Measurements from ENCODE around the gene BBS12.

Gene BBS12

GRCh38 chr4:122762966-122763716, 30.6 kb downstream of the BBS12 start:
- H3K9me3 ChIP-seq (ENCODE audit: control insufficient read depth, low read length), result no peaks in the 10 kb centered on the region
- 86 to 89% methylated on average over 14 of the region's 14 CpGs for WGBS, 2 experiments
- H3K4me3 ChIP-seq (ENCODE audit: insufficient read depth, low read depth, low read length), result no peak overlapping the region
- H3K27me3 ChIP-seq (ENCODE audit: control insufficient read depth, insufficient read depth, low read length, poor library complexity, severe bottlenecking), result no peaks in the 10 kb centered on the region
- H3K27ac ChIP-seq (ENCODE audit: insufficient read depth, low read depth, low read length, poor library complexity, severe bottlenecking), result no peak overlapping the region
- H3K4me1 ChIP-seq (ENCODE audit: control insufficient read depth, insufficient read depth, low read length), result peaks cover 5% of the 10 kb centered on the region
- H3K36me3 ChIP-seq (ENCODE audit: control insufficient read depth, insufficient read depth, low read length), result no peaks in the 10 kb centered on the region

GRCh38 chr4:122764071-122764820, 31.7 kb downstream of the BBS12 start:
- Histone ChIP-seq H3K27ac (ENCODE audit: insufficient read depth, low read depth, low read length, poor library complexity, severe bottlenecking) (no peak overlapping the region), H3K4me1 (ENCODE audit: control insufficient read depth, insufficient read depth, low read length) (peaks cover 5% of the 10 kb centered on the region), H3K27me3 (ENCODE audit: control insufficient read depth, insufficient read depth, low read length, poor library complexity, severe bottlenecking) (no peaks in the 10 kb centered on the region), H3K36me3 (ENCODE audit: control insufficient read depth, insufficient read depth, low read length) (no peaks in the 10 kb centered on the region), H3K4me3 (ENCODE audit: insufficient read depth, low read depth, low read length) (no peak overlapping the region), H3K9me3 (ENCODE audit: control insufficient read depth, low read length) (no peaks in the 10 kb centered on the region)
- WGBS, 2 experiments, result 97 to 99% methylated on average over 3 to 5 of the region's 5 CpGs

- no peaks in the 10 kb centered on the region for H3K27me3 ChIP-seq (ENCODE audit: control insufficient read depth, insufficient read depth, low read length, poor library complexity, severe bottlenecking)
- no peak overlapping the region for H3K4me3 ChIP-seq (ENCODE audit: insufficient read depth, low read depth, low read length)
- peaks cover 5% of the 10 kb centered on the region for H3K4me1 ChIP-seq (ENCODE audit: control insufficient read depth, insufficient read depth, low read length)
- H3K36me3 ChIP-seq (ENCODE audit: control insufficient read depth, insufficient read depth, low read length), result no peaks in the 10 kb centered on the region
- H3K9me3 ChIP-seq (ENCODE audit: control insufficient read depth, low read length), result no peaks in the 10 kb centered on the region
- WGBS, 2 experiments, result 86 to 100% methylated on average over 1 of the region's 1 CpG
- H3K27ac ChIP-seq (ENCODE audit: insufficient read depth, low read depth, low read length, poor library complexity, severe bottlenecking), result no peak overlapping the region
These were observed 32.3 kb downstream of the BBS12 start for GRCh38 chr4:122764821-122765215.

- no peaks in the 10 kb centered on the region for H3K9me3 ChIP-seq (ENCODE audit: control insufficient read depth, low read length)
- no peaks in the 10 kb centered on the region for H3K36me3 ChIP-seq (ENCODE audit: control insufficient read depth, insufficient read depth, low read length)
- peaks cover 5% of the 10 kb centered on the region for H3K4me1 ChIP-seq (ENCODE audit: control insufficient read depth, insufficient read depth, low read length)
- 89 to 95% methylated on average over 6 of the region's 7 CpGs for WGBS, 2 experiments
- H3K27me3 ChIP-seq (ENCODE audit: control insufficient read depth, insufficient read depth, low read length, poor library complexity, severe bottlenecking), result no peaks in the 10 kb centered on the region
- H3K4me3 ChIP-seq (ENCODE audit: insufficient read depth, low read depth, low read length), result no peak overlapping the region
- no peak overlapping the region for H3K27ac ChIP-seq (ENCODE audit: insufficient read depth, low read depth, low read length, poor library complexity, severe bottlenecking)
These were observed 33.3 kb downstream of the BBS12 start for GRCh38 chr4:122765692-122766352.

- Histone ChIP-seq H3K36me3 (ENCODE audit: control insufficient read depth, insufficient read depth, low read length) (no peaks in the 10 kb centered on the region), H3K4me1 (ENCODE audit: control insufficient read depth, insufficient read depth, low read length) (peaks cover 5% of the 10 kb centered on the region), H3K27ac (ENCODE audit: insufficient read depth, low read depth, low read length, poor library complexity, severe bottlenecking) (no peak overlapping the region), H3K4me3 (ENCODE audit: insufficient read depth, low read depth, low read length) (no peak overlapping the region), H3K9me3 (ENCODE audit: control insufficient read depth, low read length) (no peaks in the 10 kb centered on the region), H3K27me3 (ENCODE audit: control insufficient read depth, insufficient read depth, low read length, poor library complexity, severe bottlenecking) (no peaks in the 10 kb centered on the region)
- 91 to 100% methylated on average over 3 of the region's 3 CpGs for WGBS, 2 experiments
These were observed 33.8 kb downstream of the BBS12 start for GRCh38 chr4:122766353-122766705.

- no peak overlapping the region for H3K4me3 ChIP-seq (ENCODE audit: insufficient read depth, low read depth, low read length)
- no peaks in the 10 kb centered on the region for H3K27me3 ChIP-seq (ENCODE audit: control insufficient read depth, insufficient read depth, low read length, poor library complexity, severe bottlenecking)
- H3K4me1 ChIP-seq (ENCODE audit: control insufficient read depth, insufficient read depth, low read length), result peaks cover 5% of the 10 kb centered on the region
- H3K9me3 ChIP-seq (ENCODE audit: control insufficient read depth, low read length), result no peaks in the 10 kb centered on the region
- H3K36me3 ChIP-seq (ENCODE audit: control insufficient read depth, insufficient read depth, low read length), result no peaks in the 10 kb centered on the region
- no peak overlapping the region for H3K27ac ChIP-seq (ENCODE audit: insufficient read depth, low read depth, low read length, poor library complexity, severe bottlenecking)
- 81 to 85% methylated on average over 2 of the region's 2 CpGs for WGBS, 2 experiments
These were observed 34.4 kb downstream of the BBS12 start for GRCh38 chr4:122766950-122767349.

- 73 to 84% methylated on average over 1 of the region's 1 CpG for WGBS, 2 experiments
- Histone ChIP-seq H3K9me3 (ENCODE audit: control insufficient read depth, low read length) (no peaks in the 10 kb centered on the region), H3K4me3 (ENCODE audit: insufficient read depth, low read depth, low read length) (no peak overlapping the region), H3K27ac (ENCODE audit: insufficient read depth, low read depth, low read length, poor library complexity, severe bottlenecking) (no peak overlapping the region), H3K4me1 (ENCODE audit: control insufficient read depth, insufficient read depth, low read length) (peaks cover 5% of the 10 kb centered on the region), H3K36me3 (ENCODE audit: control insufficient read depth, insufficient read depth, low read length) (no peaks in the 10 kb centered on the region), H3K27me3 (ENCODE audit: control insufficient read depth, insufficient read depth, low read length, poor library complexity, severe bottlenecking) (no peaks in the 10 kb centered on the region)
These were observed 39.2 kb downstream of the BBS12 start for GRCh38 chr4:122771724-122772123.

GRCh38 chr4:122772311-122772710, 39.8 kb downstream of the BBS12 start:
- peaks cover 5% of the 10 kb centered on the region for H3K4me1 ChIP-seq (ENCODE audit: control insufficient read depth, insufficient read depth, low read length)
- no peak overlapping the region for H3K27ac ChIP-seq (ENCODE audit: insufficient read depth, low read depth, low read length, poor library complexity, severe bottlenecking)
- no peaks in the 10 kb centered on the region for H3K27me3 ChIP-seq (ENCODE audit: control insufficient read depth, insufficient read depth, low read length, poor library complexity, severe bottlenecking)
- 84 to 86% methylated on average over 5 of the region's 6 CpGs for WGBS, 2 experiments
- H3K9me3 ChIP-seq (ENCODE audit: control insufficient read depth, low read length), result no peaks in the 10 kb centered on the region
- no peak overlapping the region for H3K4me3 ChIP-seq (ENCODE audit: insufficient read depth, low read depth, low read length)
- no peaks in the 10 kb centered on the region for H3K36me3 ChIP-seq (ENCODE audit: control insufficient read depth, insufficient read depth, low read length)

GRCh38 chr4:122772986-122773385, 40.5 kb downstream of the BBS12 start:
- Histone ChIP-seq H3K9me3 (ENCODE audit: control insufficient read depth, low read length) (no peaks in the 10 kb centered on the region), H3K27me3 (ENCODE audit: control insufficient read depth, insufficient read depth, low read length, poor library complexity, severe bottlenecking) (no peaks in the 10 kb centered on the region), H3K36me3 (ENCODE audit: control insufficient read depth, insufficient read depth, low read length) (no peaks in the 10 kb centered on the region), H3K4me3 (ENCODE audit: insufficient read depth, low read depth, low read length) (no peak overlapping the region), H3K4me1 (ENCODE audit: control insufficient read depth, insufficient read depth, low read length) (peaks cover 5% of the 10 kb centered on the region), H3K27ac (ENCODE audit: insufficient read depth, low read depth, low read length, poor library complexity, severe bottlenecking) (no peak overlapping the region)

- H3K36me3 ChIP-seq (ENCODE audit: control insufficient read depth, insufficient read depth, low read length), result no peaks in the 10 kb centered on the region
- no peak overlapping the region for H3K27ac ChIP-seq (ENCODE audit: insufficient read depth, low read depth, low read length, poor library complexity, severe bottlenecking)
- H3K27me3 ChIP-seq (ENCODE audit: control insufficient read depth, insufficient read depth, low read length, poor library complexity, severe bottlenecking), result no peaks in the 10 kb centered on the region
- no peak overlapping the region for H3K4me3 ChIP-seq (ENCODE audit: insufficient read depth, low read depth, low read length)
- 95 to 98% methylated on average over 2 to 3 of the region's 3 CpGs for WGBS, 2 experiments
- H3K9me3 ChIP-seq (ENCODE audit: control insufficient read depth, low read length), result no peaks in the 10 kb centered on the region
- peaks cover 5% of the 10 kb centered on the region for H3K4me1 ChIP-seq (ENCODE audit: control insufficient read depth, insufficient read depth, low read length)
These were observed 42.5 kb downstream of the BBS12 start for GRCh38 chr4:122775039-122775438.
